ENCODE results near the gene NKX1-2.

Gene NKX1-2

GRCh38 chr10:124450012-124450782 lies at the start of gene NKX1-2:
Gene NKX1-2, minus strand, starts transcription at chr10:124450035. Its CDS starts 92 bp downstream, at chr10:124449943.
- no peak for DNase-seq

- no peak for DNase-seq
Observed at GRCh38 chr10:124498056-124498455, 48.2 kb upstream of the NKX1-2 start.

- DNase-seq, result no peak
Observed at GRCh38 chr10:124497196-124497881, 47.5 kb upstream of the NKX1-2 start.

- DNase-seq, result no peak
Observed at GRCh38 chr10:124496620-124497019, 46.8 kb upstream of the NKX1-2 start.

- DNase-seq, result no peak
Observed at GRCh38 chr10:124496150-124496549, 46.3 kb upstream of the NKX1-2 start.

- no peak for DNase-seq
Observed at GRCh38 chr10:124495725-124496124, 45.9 kb upstream of the NKX1-2 start.

GRCh38 chr10:124495162-124495561 lies 45.3 kb upstream of the NKX1-2 start:
- DNase-seq, result no peak

- DNase-seq, result no peak
Observed at GRCh38 chr10:124494046-124494807, 44.4 kb upstream of the NKX1-2 start.

- DNase-seq, result no peak
Observed at GRCh38 chr10:124493214-124493882, 43.5 kb upstream of the NKX1-2 start.

GRCh38 chr10:124492266-124492665 lies 42.4 kb upstream of the NKX1-2 start:
- DNase-seq, result no peak

GRCh38 chr10:124491105-124491504 lies 41.3 kb upstream of the NKX1-2 start:
- DNase-seq, result no peak

- DNase-seq, result no peak
Observed at GRCh38 chr10:124486635-124487034, 36.8 kb upstream of the NKX1-2 start.

- DNase-seq, result no peak
Observed at GRCh38 chr10:124484661-124485060, 34.8 kb upstream of the NKX1-2 start.

- no peak for DNase-seq
Observed at GRCh38 chr10:124484031-124484430, 34.2 kb upstream of the NKX1-2 start.

- DNase-seq, result no peak
Observed at GRCh38 chr10:124482876-124483275, 33.0 kb upstream of the NKX1-2 start.

- DNase-seq, result no peak
Observed at GRCh38 chr10:124482236-124482800, 32.5 kb upstream of the NKX1-2 start.

GRCh38 chr10:124481717-124482116 lies 31.9 kb upstream of the NKX1-2 start:
- DNase-seq, result no peak

GRCh38 chr10:124480860-124481259 lies 31.0 kb upstream of the NKX1-2 start:
- DNase-seq, result no peak

- no peak for DNase-seq
Observed at GRCh38 chr10:124478515-124478914, 28.7 kb upstream of the NKX1-2 start.

GRCh38 chr10:124477614-124478363 lies 28.0 kb upstream of the NKX1-2 start:
- no peak for DNase-seq

- no peak for DNase-seq
Observed at GRCh38 chr10:124476043-124476725, 26.3 kb upstream of the NKX1-2 start.
